SK-N-MC (cell line): ENCODE results near the gene TEX13D.

Experiments
- EZH2 ChIP-seq: fragments of 200-600 bp; sonication (generic); IDR thresholded peaks from one replicate; pipeline ENCODE4 v1.6.1; 2017; ENCODE audit warnings: antibody characterized with exemption
- POLR2AphosphoS5 ChIP-seq: IDR thresholded peaks from 2 replicates; pipeline ENCODE4 v1.6.1; 2012; ENCODE audit warnings: mild to moderate bottlenecking, low read depth, low read length, borderline replicate concordance

DNA sequence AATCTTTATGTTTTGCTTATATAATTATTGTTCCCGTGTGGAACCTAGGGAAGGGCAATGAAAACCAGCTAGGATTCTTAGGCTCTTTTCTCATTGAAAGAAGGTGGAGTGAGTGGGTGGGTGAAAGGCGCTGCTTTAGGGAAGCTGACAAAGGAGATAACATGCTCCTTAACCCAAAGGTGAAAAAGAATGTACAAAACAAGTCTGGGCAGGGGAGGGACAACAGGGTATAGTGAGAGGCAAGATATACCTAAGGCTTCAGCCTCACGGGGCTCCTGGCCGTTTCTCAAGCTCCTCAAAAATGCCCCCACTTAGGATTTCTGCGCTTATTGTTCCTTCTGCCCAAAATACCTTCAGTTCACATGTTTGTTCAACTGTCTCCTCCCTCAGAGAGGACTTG, 15.7 kb downstream of the TEX13D start:
- TF ChIP-seq EZH2 (no peak), POLR2AphosphoS5 (no peak)
